ENCODE data around the gene ERC2.

ERC2 gene

GRCh38 chr3:56339671-56340070 lies 128.6 kb downstream of the ERC2 start (continued):
- TF ChIP-seq OVOL3 (tag by site-specific recombination; IDR thresholded peaks at IDR 0.05) (no peak), ZNF133 (tag by site-specific recombination; IDR thresholded peaks at IDR 0.05) (no peak), ZNF174 (tag by site-specific recombination; IDR thresholded peaks at IDR 0.05) (no peak), BCL11A (tag by site-specific recombination; IDR thresholded peaks at IDR 0.05; ENCODE audit: low read depth) (no peak)

DNA sequence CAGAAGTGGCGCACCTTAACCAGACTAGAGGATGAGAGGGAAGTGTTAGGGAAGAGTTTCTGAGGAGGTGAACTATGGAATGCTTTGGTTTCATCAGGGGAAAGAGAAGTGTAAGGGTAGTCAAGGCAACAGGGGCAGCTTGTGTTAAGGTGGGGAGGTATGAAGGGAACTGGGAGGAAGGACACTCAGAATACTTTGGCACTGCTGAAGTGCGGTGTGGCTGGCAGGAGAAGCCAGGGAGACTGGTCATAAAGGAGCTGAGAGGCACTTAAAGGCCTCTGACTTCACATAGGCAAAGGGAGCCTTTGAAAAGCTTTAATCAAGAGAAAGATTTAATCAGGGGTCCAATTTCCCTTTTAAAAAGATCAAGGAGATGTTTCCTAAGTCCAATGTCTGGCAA lies 129.0 kb downstream of the ERC2 start:
- Histone ChIP-seq H3K27ac (ENCODE audit: extremely low read depth, low read depth, low read length) (no peak overlapping the region), H3K4me1 (ENCODE audit: control insufficient read depth, insufficient read depth, low read length) (no peaks in the 10 kb centered on the region), H3K9me3 (ENCODE audit: control insufficient read depth, insufficient read depth, low read depth, low read length) (no peaks in the 10 kb centered on the region), H3K36me3 (ENCODE audit: control insufficient read depth in 2 of 2, insufficient read depth in 1 of 2, low read length in 2 of 2) (no peaks in the 10 kb centered on the region), H3K4me3 (ENCODE audit: low read depth, low read length) (no peak overlapping the region)
- POLR2A ChIA-PET, result no interaction called here
- TF ChIP-seq ZNF274 (IDR thresholded peaks at IDR 0.05; ENCODE audit: low read length) (no peak), ZNF274 (tag by site-specific recombination; IDR thresholded peaks at IDR 0.05; ENCODE audit: borderline replicate concordance) (no peak), BCL6B (tag by site-specific recombination; IDR thresholded peaks at IDR 0.05) (no peak)
- CTCF ChIA-PET, result interaction anchor here (0.6 to 5.1 kb wide), 7 partner anchors 10 to 650 kb away, joined by 3 to 37 read pairs (median 4); no protein-coding TSS in a partner anchor

GRCh38 chr3:56336023-56336422 lies 132.2 kb downstream of the ERC2 start:
- Histone ChIP-seq H3K36me3 (ENCODE audit: control insufficient read depth in 2 of 2, insufficient read depth in 1 of 2, low read length in 2 of 2) (no peaks in the 10 kb centered on the region), H3K4me3 (ENCODE audit: low read depth, low read length) (no peak overlapping the region), H3K4me1 (ENCODE audit: control insufficient read depth, insufficient read depth, low read length) (no peaks in the 10 kb centered on the region), H3K9me3 (ENCODE audit: control insufficient read depth, insufficient read depth, low read depth, low read length) (no peaks in the 10 kb centered on the region), H3K27ac (ENCODE audit: extremely low read depth, low read depth, low read length) (no peak overlapping the region)
- ChIA-PET POLR2A (no interaction called here), CTCF (interaction anchor here (1.0 to 2.2 kb wide), 3 partner anchors 11 to 159 kb away, joined by 3 to 7 read pairs (median 4); no protein-coding TSS in a partner anchor)
- TF ChIP-seq ZSCAN16 (tag by site-specific recombination; IDR thresholded peaks at IDR 0.05), result no peak
- no peak for TF ChIP-seq ZNF777 (tag by site-specific recombination; IDR thresholded peaks at IDR 0.05; ENCODE audit: borderline replicate concordance)
- peak; percentile 56; the same call in 1 of the 2 replicates for TF ChIP-seq ZNF768 (tag by site-specific recombination; IDR thresholded peaks at IDR 0.05)

DNA sequence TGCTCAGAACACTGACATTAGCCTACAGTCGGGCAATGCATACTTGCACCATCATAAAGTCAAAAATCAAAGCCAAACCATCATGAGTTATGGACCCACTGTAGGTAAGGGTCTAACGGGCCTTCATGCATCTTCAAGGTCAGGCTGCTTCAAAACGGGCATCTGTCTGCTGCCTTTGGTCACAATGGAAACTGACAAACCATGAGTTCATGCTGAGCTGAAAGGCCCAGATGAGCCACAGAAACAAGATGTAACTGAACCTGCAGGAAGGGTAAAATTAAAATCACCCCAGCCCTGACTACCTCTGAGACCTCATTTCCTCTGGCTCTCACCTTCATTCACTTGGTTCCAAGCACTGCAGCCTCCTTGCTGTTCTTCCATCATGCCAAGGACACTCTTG lies 143.8 kb downstream of the ERC2 start:
- Histone ChIP-seq H3K4me1 (ENCODE audit: control insufficient read depth, insufficient read depth, low read length) (no peaks in the 10 kb centered on the region), H3K27ac (ENCODE audit: extremely low read depth, low read depth, low read length) (no peak overlapping the region), H3K9me3 (ENCODE audit: control insufficient read depth, insufficient read depth, low read depth, low read length) (no peaks in the 10 kb centered on the region), H3K36me3 (ENCODE audit: control insufficient read depth in 2 of 2, insufficient read depth in 1 of 2, low read length in 2 of 2) (no peaks in the 10 kb centered on the region), H3K4me3 (ENCODE audit: low read depth, low read length) (no peak overlapping the region)
- POLR2A ChIA-PET, result no interaction called here
- CTCF ChIA-PET, result interaction anchor here (1.4 kb wide), 1 partner anchor 20 kb away, joined by 3 read pairs; no protein-coding TSS in a partner anchor
- TF ChIP-seq ZNF169 (tag by site-specific recombination; IDR thresholded peaks at IDR 0.05) (no peak), KLF10 (tag by site-specific recombination; IDR thresholded peaks at IDR 0.05) (no peak), ZNF341 (tag by site-specific recombination; IDR thresholded peaks at IDR 0.05; ENCODE audit: low read depth) (no peak), ZNF626 (tag by site-specific recombination; IDR thresholded peaks at IDR 0.05) (no peak), ZNF311 (tag by site-specific recombination; IDR thresholded peaks at IDR 0.05; ENCODE audit: borderline replicate concordance) (no peak), KLF7 (tag by site-specific recombination; IDR thresholded peaks at IDR 0.05; ENCODE audit: borderline replicate concordance) (no peak), SP7 (tag by site-specific recombination; IDR thresholded peaks at IDR 0.05) (no peak), FEZF1 (tag by site-specific recombination; IDR thresholded peaks at IDR 0.05) (no peak)
- TF ChIP-seq, protein P1, sequence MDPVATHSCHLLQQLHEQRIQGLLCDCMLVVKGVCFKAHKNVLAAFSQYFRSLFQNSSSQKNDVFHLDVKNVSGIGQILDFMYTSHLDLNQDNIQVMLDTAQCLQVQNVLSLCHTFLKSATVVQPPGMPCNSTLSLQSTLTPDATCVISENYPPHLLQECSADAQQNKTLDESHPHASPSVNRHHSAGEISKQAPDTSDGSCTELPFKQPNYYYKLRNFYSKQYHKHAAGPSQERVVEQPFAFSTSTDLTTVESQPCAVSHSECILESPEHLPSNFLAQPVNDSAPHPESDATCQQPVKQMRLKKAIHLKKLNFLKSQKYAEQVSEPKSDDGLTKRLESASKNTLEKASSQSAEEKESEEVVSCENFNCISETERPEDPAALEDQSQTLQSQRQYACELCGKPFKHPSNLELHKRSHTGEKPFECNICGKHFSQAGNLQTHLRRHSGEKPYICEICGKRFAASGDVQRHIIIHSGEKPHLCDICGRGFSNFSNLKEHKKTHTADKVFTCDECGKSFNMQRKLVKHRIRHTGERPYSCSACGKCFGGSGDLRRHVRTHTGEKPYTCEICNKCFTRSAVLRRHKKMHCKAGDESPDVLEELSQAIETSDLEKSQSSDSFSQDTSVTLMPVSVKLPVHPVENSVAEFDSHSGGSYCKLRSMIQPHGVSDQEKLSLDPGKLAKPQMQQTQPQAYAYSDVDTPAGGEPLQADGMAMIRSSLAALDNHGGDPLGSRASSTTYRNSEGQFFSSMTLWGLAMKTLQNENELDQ (tag by site-specific recombination; IDR thresholded peaks at IDR 0.05; ENCODE audit: low read depth), result no peak

Measured in HEK293 (cell line).